KOPT-K1 (cell line): ENCODE results near the gene ITPR3.
A peak's percentile ranks its signal among the peaks of the same experiment; 100 is the strongest.
"Not testable (repeated sequence)": the region's sequence is repeated elsewhere in the genome, so short reads cannot be mapped to it uniquely, and the experiment has no call there.

ENCODE experiments used
- H3K27ac ChIP-seq: fragments of 200-600 bp; sonication (generic); 2 replicates; pipeline ENCODE4 v1.5.1; 2016; ENCODE audit warnings: antibody characterized with exemption, mild to moderate bottlenecking, low read depth, low read length; ENCODE audit not compliant: poor library complexity, severe bottlenecking
- H3K36me3 ChIP-seq: fragments of 200-600 bp; sonication (generic); 2 replicates; pipeline ENCODE4 v1.5.1; 2017; ENCODE audit warnings: antibody characterized with exemption, mild to moderate bottlenecking, low read length, moderate library complexity; ENCODE audit not compliant: insufficient read depth
- H3K9me3 ChIP-seq: fragments of 200-600 bp; sonication (generic); 2 replicates; pipeline ENCODE4 v1.5.1; 2017; ENCODE audit warnings: antibody characterized with exemption, low read length, mild to moderate bottlenecking; ENCODE audit not compliant: insufficient read depth, poor library complexity, severe bottlenecking

ITPR3 gene

GRCh38 chr6:33619166-33619840, 1.8 kb upstream of the ITPR3 start:
- H3K36me3 ChIP-seq = peaks cover 18% of the 10 kb centered on the region
- no peaks in the 10 kb centered on the region for H3K9me3 ChIP-seq
- H3K27ac ChIP-seq = peak overlapping the region; percentile 83

DNA sequence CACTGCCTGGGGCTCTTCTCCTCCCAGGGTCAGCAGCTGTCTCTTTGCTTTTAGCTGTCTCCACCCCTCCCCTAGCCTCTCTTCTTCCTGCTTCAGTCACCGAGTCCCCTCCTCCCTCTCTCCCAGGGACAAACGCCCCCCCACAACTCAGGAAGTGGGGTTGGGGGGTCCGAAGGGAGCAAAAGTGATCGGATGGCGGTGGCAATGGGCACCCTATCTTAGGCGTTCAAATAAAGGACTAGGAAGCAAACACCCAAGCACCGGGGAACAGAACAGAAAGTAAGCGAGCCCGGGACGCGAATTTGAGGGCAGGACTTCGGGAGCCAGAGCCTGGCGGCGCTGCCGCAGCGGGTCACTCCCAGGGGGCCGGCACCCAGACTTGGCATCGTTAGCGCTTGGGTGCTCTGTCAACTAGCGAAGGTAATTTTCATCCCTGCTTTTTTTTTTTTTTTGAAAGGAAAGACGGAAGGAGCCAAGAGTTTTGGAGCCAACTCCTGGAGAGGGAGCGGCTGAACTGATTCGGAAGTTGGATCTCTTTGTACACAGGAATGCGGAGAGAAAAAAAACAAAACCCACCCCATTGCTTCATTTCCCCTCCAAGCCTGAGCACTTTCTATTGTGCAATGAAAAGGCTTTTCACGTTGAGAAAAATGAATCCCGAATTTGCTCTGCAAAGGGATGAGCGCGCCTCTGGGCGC, 815 bp upstream of the ITPR3 start:
- Histone ChIP-seq H3K9me3 (no peaks in the 10 kb centered on the region), H3K36me3 (peaks cover 26% of the 10 kb centered on the region), H3K27ac (peak overlapping the region; percentile 83)

DNA sequence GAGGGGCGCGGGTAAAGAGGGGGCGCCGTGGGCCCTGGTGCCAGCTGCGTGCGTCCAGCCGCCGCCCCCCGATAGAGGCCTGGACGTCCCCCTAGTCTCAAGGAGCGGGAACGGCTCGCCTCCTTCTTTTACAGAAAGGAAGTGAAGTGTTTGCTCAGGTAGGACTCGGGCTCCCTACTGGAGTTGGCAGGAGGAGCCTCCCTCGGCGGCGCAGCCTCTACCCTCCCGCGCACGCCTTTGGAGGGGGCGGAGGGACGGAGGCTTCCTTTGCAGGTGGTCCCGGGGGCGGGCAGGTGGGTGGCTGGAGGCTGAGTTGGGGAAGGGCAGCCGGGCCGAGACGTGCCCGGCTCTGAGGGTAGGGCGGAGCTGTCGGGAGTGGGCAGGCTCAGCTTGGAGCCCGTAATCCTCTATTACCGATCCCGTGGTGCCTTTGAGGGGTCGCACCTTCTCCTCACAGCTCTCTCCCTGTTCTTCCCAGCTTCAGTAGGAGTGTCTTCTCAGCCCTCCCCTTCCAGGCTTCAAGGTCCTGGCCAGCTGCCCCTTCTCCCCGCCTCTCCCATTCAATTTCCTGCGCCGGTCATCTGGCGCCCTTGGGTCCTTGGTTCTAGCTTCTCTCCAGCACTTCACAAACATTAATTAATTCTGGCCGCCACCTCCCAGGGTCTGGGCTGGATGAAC, 728 bp downstream of the ITPR3 start:
- Histone ChIP-seq H3K9me3 (no peaks in the 10 kb centered on the region), H3K36me3 (peaks cover 42% of the 10 kb centered on the region), H3K27ac (peak overlapping the region; percentile 83)

DNA sequence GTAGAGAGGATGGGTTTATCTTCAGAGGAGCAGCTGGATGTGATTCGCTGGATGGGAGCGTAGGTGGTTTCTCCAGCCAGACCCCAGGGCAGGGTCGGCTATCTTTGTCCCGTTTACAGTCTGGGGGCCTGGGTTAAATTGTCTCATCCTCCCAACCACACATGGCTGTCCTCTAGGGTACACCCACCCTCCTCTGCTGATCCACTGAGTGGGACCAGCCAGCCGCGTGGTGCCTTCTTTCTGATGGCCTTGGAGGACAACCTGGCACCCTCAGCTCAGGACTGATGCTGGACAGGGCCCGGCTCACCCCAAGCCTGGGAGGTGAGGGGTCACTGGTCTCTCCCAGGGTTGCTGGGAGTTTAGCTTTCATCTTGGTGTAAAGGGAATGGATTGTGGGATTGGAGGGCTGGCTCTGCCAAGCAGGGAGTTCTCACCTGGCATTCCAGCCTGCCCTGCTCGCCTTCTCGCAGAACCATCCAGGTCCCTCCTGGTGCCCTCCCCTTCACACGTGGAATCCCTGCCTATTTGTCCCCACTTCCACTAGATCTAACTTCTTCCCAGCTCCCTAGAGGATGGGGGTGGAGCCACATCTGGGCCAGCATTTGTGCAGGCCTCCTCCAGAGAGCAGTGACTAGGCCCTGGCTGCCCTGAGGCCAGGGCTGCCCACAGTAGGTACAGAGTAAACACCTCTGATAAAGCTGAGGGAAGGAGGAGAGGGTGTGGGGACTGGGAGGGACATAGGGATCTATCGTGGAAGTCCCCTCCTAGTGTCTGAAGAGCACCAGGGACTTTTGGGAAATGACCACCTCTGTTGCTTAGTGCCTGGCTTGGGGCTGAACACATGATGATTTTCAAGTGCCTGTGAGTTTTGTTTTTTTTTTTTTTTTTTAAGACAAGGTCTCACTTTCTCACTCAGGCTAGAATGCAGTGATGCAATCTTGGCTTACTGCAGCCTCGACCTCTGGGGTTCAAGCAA, 1.6 kb downstream of the ITPR3 start:
- Histone ChIP-seq H3K9me3 (no peaks in the 10 kb centered on the region), H3K27ac (peak overlapping the region; percentile 83), H3K36me3 (peaks cover 49% of the 10 kb centered on the region)

DNA sequence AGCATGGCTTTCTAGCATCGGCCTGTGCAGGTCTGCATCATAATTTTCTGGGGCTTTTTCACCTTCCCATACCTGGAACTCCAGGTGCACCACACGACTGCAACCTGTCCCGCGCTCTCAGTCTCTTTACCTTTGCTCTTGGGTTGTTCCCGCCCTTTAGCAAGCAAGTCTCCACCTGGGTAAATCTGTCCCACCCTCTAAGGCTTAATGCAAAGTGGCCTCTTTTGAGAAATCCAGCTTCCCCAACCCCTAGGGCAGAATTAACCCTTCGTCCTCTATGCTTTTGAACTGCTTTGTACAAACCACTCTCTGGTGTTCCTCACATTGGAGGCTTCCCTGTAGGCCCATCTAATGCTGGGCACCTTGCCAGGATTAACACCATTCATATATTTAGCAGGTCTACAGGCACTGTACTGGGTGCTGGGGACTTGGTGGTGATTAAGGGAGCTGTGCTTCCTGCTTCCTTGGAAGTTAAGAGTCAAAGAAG, 2.8 kb downstream of the ITPR3 start:
- H3K36me3 ChIP-seq = peaks cover 57% of the 10 kb centered on the region
- H3K9me3 ChIP-seq = no peaks in the 10 kb centered on the region
- no peak overlapping the region for H3K27ac ChIP-seq

DNA sequence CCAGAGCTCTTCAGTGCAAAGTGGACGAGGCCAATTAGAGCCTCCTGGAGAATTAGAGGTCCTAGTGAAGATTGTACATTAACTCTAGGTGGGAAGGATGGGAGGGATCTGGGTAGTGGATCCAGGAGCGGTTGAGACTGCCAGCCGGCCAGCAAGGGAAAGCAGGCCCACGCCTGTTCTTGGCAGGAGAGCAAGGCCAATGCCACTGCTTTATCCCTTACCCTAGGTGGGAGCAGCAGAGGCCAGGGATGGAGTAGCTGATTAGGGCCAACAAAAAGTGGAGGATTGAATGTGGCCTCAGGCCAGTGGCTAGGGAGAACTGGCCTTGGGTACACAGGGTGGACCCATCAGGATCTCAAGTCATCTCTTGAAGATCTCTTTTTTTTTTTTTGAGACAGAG, 3.7 kb downstream of the ITPR3 start:
- Histone ChIP-seq H3K9me3 (no peaks in the 10 kb centered on the region), H3K36me3 (peaks cover 57% of the 10 kb centered on the region), H3K27ac (no peak overlapping the region)

DNA sequence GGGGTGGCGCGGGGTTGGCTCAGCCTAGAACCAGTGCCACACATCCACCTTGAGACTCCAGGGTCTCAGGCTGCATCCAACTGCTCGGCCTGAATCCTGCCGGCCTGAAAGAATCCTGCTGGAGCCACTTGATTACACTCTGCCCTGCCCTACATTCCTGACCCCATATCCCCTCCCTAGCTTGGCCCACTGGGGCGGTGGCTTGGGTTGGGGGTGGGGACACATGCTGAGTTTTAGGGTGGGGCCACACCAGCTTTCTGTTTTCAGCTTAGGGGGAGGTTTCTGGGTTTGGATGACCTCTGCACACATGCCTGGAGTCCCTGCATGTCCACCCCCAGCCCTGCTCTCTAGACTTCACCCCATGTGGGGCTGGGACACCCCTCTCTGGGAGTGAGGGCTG, 6.8 kb downstream of the ITPR3 start:
- no peaks in the 10 kb centered on the region for H3K9me3 ChIP-seq
- H3K27ac ChIP-seq = no peak overlapping the region
- peaks cover 64% of the 10 kb centered on the region for H3K36me3 ChIP-seq

- Histone ChIP-seq H3K36me3 (peaks cover 59% of the 10 kb centered on the region), H3K9me3 (no peaks in the 10 kb centered on the region), H3K27ac (no peak overlapping the region)
These were observed 7.4 kb downstream of the ITPR3 start for GRCh38 chr6:33628401-33628964.

DNA sequence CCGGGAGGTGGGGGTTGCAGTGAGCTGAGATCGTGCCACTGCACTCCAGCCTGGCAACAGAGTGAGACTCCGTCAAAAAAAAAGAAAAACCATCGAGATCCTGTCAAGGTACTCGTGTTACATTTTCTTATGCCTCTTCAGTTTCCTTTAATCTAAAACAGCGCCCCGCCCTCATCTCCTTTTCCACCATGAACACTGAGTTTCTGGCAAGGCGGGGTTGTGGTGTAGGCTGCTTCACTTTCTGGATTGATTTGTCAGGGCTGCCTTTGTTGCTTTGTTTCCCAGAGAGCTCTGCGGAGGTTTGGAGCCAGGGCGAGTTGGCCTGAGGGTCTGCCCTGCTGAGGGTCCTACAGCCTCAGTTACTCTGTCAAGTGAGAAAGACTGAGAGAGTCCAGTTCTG, 8.9 kb downstream of the ITPR3 start:
- H3K36me3 ChIP-seq = peaks cover 44% of the 10 kb centered on the region
- no peak overlapping the region for H3K27ac ChIP-seq
- no peaks in the 10 kb centered on the region for H3K9me3 ChIP-seq

DNA sequence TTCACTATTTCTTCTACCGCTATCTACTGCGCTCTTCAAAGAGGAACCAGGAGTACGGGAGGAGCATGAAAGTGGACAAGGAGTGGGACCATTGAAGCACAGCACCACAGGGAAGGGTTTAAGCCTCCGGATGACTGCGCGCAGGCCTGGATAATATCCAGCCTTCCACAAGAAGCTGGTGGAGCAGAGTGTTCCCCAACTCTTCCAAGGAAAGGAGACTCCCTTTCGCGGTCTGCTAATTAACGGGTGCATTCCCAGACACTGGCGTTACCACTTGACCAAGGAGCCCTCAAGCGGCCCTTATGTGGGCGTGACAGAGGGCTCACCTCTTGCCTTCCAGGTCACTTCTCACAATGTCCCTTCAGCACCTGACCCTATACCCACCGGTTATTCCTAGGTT, 10.4 kb downstream of the ITPR3 start:
- not testable (repeated sequence) for H3K9me3 ChIP-seq, H3K27ac ChIP-seq
- H3K36me3 ChIP-seq = peaks cover 31% of the 10 kb centered on the region

DNA sequence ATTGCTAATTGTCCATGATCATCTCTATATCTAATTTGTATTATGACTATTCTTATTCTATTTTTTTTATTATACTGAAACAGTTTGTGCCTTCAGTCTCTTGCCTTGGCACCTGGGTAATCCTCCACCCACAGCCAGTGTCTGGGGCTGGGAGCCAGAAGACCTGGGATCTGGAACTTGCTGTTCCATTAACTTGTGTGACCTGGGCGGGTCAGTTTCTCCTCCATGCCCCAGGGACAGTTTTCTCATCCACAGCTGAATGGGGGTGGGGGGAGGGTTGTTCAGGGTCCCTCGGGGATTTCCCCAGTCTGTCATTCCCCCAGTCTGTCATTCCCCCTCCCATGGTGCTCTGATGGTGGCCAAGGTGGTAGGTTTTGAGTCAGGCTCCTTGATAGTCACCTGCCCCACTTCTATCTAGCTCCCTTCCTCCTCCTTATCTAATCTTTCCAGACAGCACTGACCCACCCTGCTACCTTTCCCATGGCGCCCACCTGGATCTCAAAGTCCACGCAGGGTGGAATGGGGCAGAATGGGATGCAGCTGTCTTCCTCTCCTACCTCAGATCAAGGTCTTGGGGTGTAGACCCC, 10.9 kb downstream of the ITPR3 start:
- no peak overlapping the region for H3K27ac ChIP-seq
- H3K36me3 ChIP-seq = peaks cover 27% of the 10 kb centered on the region
- H3K9me3 ChIP-seq = no peaks in the 10 kb centered on the region

GRCh38 chr6:33632558-33633039, 11.5 kb downstream of the ITPR3 start:
- H3K9me3 ChIP-seq = no peaks in the 10 kb centered on the region
- H3K36me3 ChIP-seq = peaks cover 21% of the 10 kb centered on the region
- H3K27ac ChIP-seq = no peak overlapping the region

- H3K9me3 ChIP-seq = no peaks in the 10 kb centered on the region
- peaks cover 17% of the 10 kb centered on the region for H3K36me3 ChIP-seq
- no peak overlapping the region for H3K27ac ChIP-seq
These were observed 12.0 kb downstream of the ITPR3 start for GRCh38 chr6:33633084-33633461.
